Measurements from ENCODE around the gene LINS1.

The LINS1 gene

DNA sequence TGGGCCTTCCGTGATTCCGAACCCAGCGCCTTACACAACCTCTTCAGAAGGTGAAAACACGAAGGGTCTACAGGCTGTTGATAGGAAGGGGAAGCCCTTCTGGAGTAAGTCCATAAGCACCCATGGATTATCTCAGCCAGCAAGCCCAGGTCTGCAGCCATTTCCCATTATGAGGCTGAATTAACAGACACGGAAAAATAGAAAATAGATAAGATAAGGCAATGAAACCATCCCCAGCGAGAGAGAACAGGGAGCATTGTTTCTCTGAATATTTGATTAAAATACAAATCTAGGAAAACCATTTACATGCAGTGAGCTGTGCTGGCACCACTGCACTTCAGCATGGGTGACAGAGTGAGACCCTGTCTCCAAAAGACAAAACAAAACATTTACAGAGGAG lies 57.0 kb downstream of the LINS1 start:
- Histone ChIP-seq H3K27ac (no peak overlapping the region), H3K27me3 (peaks cover 15% of the 10 kb centered on the region), H3K4me3 (ENCODE audit: low read depth in 1 of 2, low read length in 1 of 2) (no peak overlapping the region), H3K36me3 (no peaks in the 10 kb centered on the region), H3K9me3 (no peaks in the 10 kb centered on the region), H3K4me1 (ENCODE audit: control insufficient read depth in 1 of 2, insufficient read depth in 1 of 2, low read depth in 1 of 2, low read length in 1 of 2) (peaks cover 4 to 20% of the 10 kb centered on the region in 2 experiments)
- TF ChIP-seq, protein P1, sequence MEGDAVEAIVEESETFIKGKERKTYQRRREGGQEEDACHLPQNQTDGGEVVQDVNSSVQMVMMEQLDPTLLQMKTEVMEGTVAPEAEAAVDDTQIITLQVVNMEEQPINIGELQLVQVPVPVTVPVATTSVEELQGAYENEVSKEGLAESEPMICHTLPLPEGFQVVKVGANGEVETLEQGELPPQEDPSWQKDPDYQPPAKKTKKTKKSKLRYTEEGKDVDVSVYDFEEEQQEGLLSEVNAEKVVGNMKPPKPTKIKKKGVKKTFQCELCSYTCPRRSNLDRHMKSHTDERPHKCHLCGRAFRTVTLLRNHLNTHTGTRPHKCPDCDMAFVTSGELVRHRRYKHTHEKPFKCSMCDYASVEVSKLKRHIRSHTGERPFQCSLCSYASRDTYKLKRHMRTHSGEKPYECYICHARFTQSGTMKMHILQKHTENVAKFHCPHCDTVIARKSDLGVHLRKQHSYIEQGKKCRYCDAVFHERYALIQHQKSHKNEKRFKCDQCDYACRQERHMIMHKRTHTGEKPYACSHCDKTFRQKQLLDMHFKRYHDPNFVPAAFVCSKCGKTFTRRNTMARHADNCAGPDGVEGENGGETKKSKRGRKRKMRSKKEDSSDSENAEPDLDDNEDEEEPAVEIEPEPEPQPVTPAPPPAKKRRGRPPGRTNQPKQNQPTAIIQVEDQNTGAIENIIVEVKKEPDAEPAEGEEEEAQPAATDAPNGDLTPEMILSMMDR (IDR thresholded peaks at IDR 0.05), result no peak

DNA sequence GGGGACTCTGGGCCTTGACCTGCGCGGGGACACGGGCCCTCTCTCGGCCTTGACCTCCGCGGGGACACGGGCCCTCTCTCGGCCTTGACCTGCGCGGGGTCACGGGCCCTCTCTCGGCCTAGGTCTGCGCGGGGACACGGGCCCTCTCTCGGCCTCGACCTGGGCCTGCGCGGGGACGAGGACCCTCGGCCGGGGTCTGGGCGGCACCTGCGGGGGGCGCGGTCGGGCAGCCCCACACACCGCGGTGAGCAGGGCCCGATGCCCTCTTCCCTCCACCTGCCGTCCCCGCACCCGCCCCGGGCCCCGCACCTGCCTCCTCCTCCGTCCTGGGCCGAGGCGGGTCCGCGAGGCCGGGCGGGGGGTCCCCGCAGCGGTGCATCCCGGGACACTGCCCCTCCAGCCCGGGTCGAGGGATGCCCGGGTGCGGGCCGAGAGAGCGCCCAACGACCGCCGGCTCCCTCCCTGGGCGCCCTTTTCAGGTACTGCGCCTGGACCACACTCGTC lies 57.6 kb downstream of the LINS1 start:
- Histone ChIP-seq H3K4me1 (ENCODE audit: control insufficient read depth in 1 of 2, insufficient read depth in 1 of 2, low read depth in 1 of 2, low read length in 1 of 2) (peaks cover 4 to 22% of the 10 kb centered on the region in 2 experiments), H3K27me3 (peaks cover 15% of the 10 kb centered on the region), H3K27ac (no peak overlapping the region), H3K36me3 (no peaks in the 10 kb centered on the region), H3K9me3 (no peaks in the 10 kb centered on the region), H3K4me3 (ENCODE audit: low read depth in 1 of 2, low read length in 1 of 2) (no peak overlapping the region)
- TF ChIP-seq, protein P1 (IDR thresholded peaks at IDR 0.05), result no peak

DNA sequence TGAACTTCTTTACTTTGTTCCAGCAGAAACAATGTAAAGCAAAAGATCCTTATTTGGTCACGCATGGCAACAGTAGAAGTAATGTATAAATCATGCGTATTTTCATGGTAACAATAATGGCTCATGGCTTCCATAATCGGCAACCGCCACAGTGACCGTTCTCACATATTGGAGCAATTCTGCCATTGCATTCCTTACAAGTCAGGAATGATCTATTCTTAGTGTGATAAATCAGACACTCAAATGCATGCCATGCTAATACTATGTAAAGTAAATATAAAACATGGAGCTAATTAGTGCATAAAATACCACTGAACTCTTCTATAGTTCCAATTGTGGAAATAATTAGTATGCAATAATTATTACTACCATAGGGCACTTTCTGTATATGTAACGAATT lies 59.7 kb downstream of the LINS1 start:
- Histone ChIP-seq H3K27me3 (peaks cover 15% of the 10 kb centered on the region), H3K9me3 (no peaks in the 10 kb centered on the region), H3K4me1 (ENCODE audit: control insufficient read depth in 1 of 2, insufficient read depth in 1 of 2, low read depth in 1 of 2, low read length in 1 of 2) (peaks cover 18 to 43% of the 10 kb centered on the region in 2 experiments), H3K36me3 (no peaks in the 10 kb centered on the region), H3K4me3 (ENCODE audit: low read depth in 1 of 2, low read length in 1 of 2) (no peak overlapping the region), H3K27ac (no peak overlapping the region)
- TF ChIP-seq, protein P1 (IDR thresholded peaks at IDR 0.05), result no peak

DNA sequence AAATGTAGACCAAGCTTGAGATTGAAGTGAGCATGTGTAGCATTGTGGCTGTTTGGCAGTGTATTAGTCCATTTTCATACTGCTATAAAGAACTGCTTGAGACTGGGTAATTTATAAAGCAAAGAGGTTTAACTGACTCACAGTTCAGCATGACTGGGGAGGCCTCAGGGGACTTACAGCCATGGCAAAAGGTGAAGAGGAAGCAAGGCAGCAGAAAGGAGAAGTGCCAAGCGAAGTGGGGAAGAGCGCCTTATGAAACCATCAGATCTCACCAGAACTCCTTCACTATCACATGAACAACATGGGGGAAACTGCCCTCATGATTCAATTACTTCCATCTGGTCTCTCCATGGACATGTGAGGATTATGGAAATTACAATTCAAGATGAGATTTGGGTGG lies 64.7 kb downstream of the LINS1 start:
- Histone ChIP-seq H3K36me3 (no peaks in the 10 kb centered on the region), H3K4me3 (ENCODE audit: low read depth in 1 of 2, low read length in 1 of 2) (peak overlapping the region in 1 of 2 experiments; percentile 41), H3K27ac (peak overlapping the region; percentile 78), H3K27me3 (no peaks in the 10 kb centered on the region), H3K9me3 (no peaks in the 10 kb centered on the region), H3K4me1 (ENCODE audit: control insufficient read depth in 1 of 2, insufficient read depth in 1 of 2, low read depth in 1 of 2, low read length in 1 of 2) (peaks cover 43 to 57% of the 10 kb centered on the region in 2 experiments)
- TF ChIP-seq, protein P1 (IDR thresholded peaks at IDR 0.05), result no peak

DNA sequence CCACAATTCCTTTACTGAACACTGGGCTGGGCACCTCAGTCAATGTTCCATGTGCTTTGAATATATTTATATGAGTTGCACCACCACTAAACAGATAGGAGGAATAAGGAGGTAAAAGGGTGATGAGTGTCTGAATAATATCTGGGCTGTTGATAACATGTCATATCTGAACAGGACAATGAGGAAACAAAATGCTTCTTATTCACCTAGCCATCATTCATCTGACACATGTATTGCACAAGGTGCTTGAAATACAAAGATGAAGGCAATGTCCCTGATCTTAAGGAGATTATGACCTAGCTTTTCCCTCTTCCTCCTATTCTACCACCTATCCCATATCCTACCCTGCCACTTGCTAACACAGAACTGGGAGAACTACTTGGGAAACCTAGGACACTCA lies 65.3 kb downstream of the LINS1 start:
- Histone ChIP-seq H3K27ac (peak overlapping the region; percentile 78), H3K9me3 (no peaks in the 10 kb centered on the region), H3K4me3 (ENCODE audit: low read depth in 1 of 2, low read length in 1 of 2) (peak overlapping the region in 1 of 2 experiments; percentile 1), H3K36me3 (no peaks in the 10 kb centered on the region), H3K4me1 (ENCODE audit: control insufficient read depth in 1 of 2, insufficient read depth in 1 of 2, low read depth in 1 of 2, low read length in 1 of 2) (peaks cover 47 to 63% of the 10 kb centered on the region in 2 experiments), H3K27me3 (no peaks in the 10 kb centered on the region)
- TF ChIP-seq, protein P1 (IDR thresholded peaks at IDR 0.05), result no peak

Measured in neutrophil (primary cell).